Measurements from ENCODE around the gene ZNF559. TPM values are rescaled to one million over a fixed set of nuclear protein-coding genes. Genes with fewer than 3 reads are reported as not detected.

Gene ZNF559
- total RNA-seq, 1 donor from 2014 or later: 29.8 TPM

DNA sequence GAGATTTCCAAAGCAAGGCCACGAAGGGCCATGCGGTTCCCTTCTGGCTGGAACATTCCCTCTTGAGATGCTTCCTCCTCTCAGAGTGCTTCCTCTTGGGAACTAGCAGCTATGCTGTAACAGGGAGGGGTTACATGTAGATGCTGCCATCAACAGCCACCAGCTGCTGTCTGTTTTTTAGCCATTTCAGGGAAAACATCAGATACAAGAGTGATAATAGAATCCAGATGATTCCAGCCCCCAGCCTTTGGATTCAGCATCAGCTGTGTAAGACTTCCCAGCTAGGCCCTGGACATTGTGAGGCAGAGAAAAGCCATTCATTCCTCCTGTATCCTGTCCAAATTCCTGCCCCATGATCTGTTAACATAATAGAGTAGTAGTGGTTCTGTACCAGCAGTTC, 30.7 kb downstream of the ZNF559 start:
- DNase-seq: no peak

DNA sequence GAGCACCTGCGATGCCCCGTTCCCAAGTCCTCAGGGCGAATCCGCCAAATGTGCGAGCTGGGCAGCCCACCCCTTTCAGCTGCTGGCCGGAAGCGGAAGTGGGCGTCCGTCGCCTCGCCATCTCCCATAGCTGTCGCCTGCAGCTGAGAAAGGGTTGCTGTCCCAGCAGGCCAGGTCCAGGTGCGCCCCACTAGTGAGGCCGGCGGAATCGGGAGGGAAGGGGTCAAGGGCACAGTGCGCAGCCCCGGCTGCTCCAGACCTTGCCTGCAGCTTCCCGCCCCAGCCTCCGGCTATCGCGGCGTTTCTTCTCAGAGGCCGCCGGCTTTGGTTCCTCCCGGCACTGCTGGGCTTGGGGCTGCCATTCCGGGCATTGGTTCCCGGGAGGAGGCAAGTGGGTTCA, 38.9 kb downstream of the ZNF559 start, which contains the start of gene ZNF177:
TSS of gene ZNF177 (plus strand) at position 109 of the 400 bp plus-strand sequence. CDS start 15,299 bp downstream, outside the sequence.
- DNase-seq: no peak

DNA sequence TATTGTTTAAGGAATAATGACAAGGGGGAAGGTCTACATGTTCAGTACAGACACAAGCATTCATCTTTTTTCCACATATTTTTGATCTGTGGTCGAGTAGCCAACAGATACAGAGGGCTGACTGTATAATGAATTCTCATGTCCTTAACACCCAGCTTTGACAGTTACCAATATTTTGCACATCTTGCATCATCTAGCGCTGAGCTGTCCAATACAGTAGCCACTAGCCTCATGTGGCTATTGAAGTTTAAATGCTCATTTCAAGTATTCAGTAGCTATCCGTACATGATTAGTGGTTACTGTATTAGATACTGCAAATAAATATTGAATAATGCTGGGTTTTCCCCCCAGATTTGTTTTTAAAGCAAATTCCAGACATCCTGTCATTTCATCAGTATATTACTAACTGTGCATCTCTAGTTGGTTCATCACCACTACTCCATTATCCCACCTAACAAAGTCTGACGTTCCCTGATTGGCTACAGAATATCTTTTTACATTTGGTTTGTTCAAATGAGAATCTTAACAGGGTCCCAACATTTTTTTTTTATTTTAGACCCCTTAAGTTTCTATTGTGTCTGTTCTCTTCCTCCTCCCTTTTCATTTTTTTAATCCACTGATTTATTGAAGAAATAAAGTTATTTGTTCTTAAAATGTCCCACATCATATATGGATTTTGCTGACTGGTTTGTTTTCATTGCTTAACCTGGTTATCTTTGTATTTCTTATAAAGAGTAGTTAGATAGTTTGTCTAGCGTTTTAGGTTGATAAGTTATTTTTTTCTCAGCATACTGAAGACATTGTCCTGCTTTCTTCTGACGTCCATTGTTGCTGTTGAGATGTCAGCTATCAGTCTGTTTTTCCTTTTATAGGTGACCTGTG, 47.0 kb downstream of the ZNF559 start:
- no peak for DNase-seq

DNA sequence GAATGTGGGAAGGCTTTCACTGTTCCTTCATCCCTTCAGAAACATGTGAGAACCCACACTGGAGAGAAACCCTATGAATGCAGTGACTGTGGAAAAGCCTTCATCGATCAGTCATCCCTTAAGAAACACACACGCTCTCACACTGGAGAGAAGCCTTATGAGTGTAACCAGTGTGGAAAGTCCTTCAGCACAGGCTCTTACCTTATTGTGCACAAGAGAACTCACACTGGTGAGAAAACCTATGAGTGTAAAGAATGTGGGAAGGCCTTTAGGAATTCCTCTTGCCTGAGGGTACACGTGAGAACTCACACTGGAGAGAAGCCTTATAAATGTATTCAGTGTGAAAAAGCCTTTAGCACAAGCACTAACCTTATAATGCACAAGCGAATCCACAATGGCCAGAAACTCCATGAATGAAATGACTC, 57.4 kb downstream of the ZNF559 start:
- DNase-seq: no peak

Other genes starting within 250 kb of the ZNF559 start
- gene OR1M1, start 237.1 kb upstream of the ZNF559 start, total RNA-seq: not detected
- gene OR7G2, start 216.7 kb upstream of the ZNF559 start, total RNA-seq: not detected
- not detected for gene OR7G1, start 208.4 kb upstream of the ZNF559 start, total RNA-seq
- gene OR7G3, start 197.2 kb upstream of the ZNF559 start, total RNA-seq: not detected
- gene ZNF317, start 183.8 kb upstream of the ZNF559 start, total RNA-seq: 14.0 TPM
- not detected for gene OR7D2, start 145.2 kb upstream of the ZNF559 start, total RNA-seq
- gene OR7D4, start 104.6 kb upstream of the ZNF559 start, total RNA-seq: not detected
- gene OR7E24, start 73.2 kb upstream of the ZNF559 start, total RNA-seq: not detected
- gene ZNF699, start 14.3 kb upstream of the ZNF559 start, total RNA-seq: 12.8 TPM
- 4.4 TPM for gene ZNF177, start 38.8 kb downstream of the ZNF559 start, total RNA-seq
- 21.8 TPM for gene ZNF266, start 111.4 kb downstream of the ZNF559 start, total RNA-seq
- 0.49 TPM for gene ZNF560, start 174.4 kb downstream of the ZNF559 start, total RNA-seq
- gene ZNF426, start 214.5 kb downstream of the ZNF559 start, total RNA-seq: 15.9 TPM